ENCODE measurements around the gene ACTN4.
A peak's percentile ranks its signal among the peaks of the same experiment; 100 is the strongest.
"Not testable (repeated sequence)": the region's sequence is repeated elsewhere in the genome, so short reads cannot be mapped to it uniquely, and the experiment has no call there.

The ACTN4 gene

GRCh38 chr19:38769635-38770211, 122.3 kb downstream of the ACTN4 start:
- peak; percentile 54 for DNase-seq (ENCODE audit: low read depth)

GRCh38 chr19:38770228-38770948, 122.9 kb downstream of the ACTN4 start:
- DNase-seq (ENCODE audit: low read depth): not testable (repeated sequence)

- not testable (repeated sequence) for DNase-seq (ENCODE audit: low read depth)
These were observed 123.5 kb downstream of the ACTN4 start for GRCh38 chr19:38770949-38771275.

GRCh38 chr19:38771569-38771968, 124.1 kb downstream of the ACTN4 start:
- DNase-seq (ENCODE audit: low read depth): not testable (repeated sequence)

GRCh38 chr19:38773469-38774177, 126.2 kb downstream of the ACTN4 start, which contains the start of gene LGALS7:
TSS of gene LGALS7 (minus strand) at chr19:38773517. CDS start at chr19:38773492, 25 bp downstream.
- no peak for DNase-seq (ENCODE audit: low read depth)

GRCh38 chr19:38774181-38774950, 126.9 kb downstream of the ACTN4 start:
- DNase-seq (ENCODE audit: low read depth): no peak

- DNase-seq (ENCODE audit: low read depth): no peak
These were observed 131.3 kb downstream of the ACTN4 start for GRCh38 chr19:38778733-38779132.

- no peak for DNase-seq (ENCODE audit: low read depth)
These were observed 133.0 kb downstream of the ACTN4 start for GRCh38 chr19:38780443-38780842.

- DNase-seq (ENCODE audit: low read depth): no peak
These were observed 133.6 kb downstream of the ACTN4 start for GRCh38 chr19:38781058-38781457.
